ENCODE measurements around the gene SUPV3L1.
A peak's percentile ranks its signal among the peaks of the same experiment; 100 is the strongest.

The SUPV3L1 gene

DNA sequence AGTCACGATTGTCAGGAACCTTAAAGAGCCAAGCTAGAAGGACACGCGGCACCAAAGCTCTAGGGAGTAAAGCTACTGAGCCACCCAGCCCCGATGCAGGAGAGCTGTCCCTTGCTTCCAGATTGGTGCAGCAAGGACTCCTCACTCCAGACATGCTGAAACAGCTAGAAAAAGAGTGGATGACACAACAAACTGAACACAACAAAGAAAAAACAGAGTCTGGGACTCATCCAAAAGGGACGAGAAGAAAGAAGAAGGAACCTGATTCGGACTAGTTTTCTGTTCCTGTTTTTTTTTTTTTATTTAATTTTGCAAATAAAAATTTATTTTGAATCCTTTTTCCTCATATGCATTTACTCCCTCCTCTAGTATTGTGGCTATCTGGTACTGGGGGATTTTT, 28.7 kb downstream of the SUPV3L1 start:
- DNase-seq, result no peak

DNA sequence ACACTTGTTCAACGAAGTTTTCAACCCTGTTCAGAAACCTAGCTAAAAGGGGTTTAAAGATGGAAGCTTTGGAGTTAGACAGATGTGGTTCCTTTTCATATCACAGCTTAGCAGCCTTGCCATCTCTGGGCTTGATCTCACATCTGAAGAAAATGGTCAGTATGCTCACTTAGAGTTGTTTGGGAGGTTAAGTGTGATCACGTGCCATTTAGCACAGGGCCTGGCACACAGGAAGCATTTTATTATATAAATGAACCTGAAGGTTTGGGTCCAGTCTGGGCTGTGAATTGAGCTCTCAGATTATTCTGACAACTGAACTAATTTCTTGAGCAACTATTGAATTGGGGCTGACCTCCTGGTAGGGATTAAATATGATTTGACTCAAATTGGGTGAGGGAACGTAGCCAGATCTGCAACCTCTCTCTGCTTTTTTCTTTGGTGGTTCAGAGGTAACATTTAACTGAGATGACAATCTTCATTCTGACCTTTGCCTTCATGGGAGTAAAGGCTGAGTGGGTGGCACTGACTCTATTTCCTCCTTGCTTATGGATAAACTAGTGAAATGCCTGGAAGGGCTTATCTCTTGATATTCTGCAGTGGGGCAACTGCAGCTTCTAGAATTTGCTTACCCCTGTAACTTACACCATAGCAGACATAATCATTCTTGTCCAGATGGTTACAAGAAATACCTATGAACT, 29.9 kb downstream of the SUPV3L1 start:
- DNase-seq, result no peak

- DNase-seq, result no peak
These were observed 31.1 kb downstream of the SUPV3L1 start for GRCh38 chr10:69211104-69211503.

GRCh38 chr10:69211524-69211923, 31.5 kb downstream of the SUPV3L1 start:
- no peak for DNase-seq

GRCh38 chr10:69213591-69214311, 33.7 kb downstream of the SUPV3L1 start:
- no peak for DNase-seq

- no peak for DNase-seq
These were observed 34.7 kb downstream of the SUPV3L1 start for GRCh38 chr10:69214666-69215131.

- DNase-seq, result no peak
These were observed 35.6 kb downstream of the SUPV3L1 start for GRCh38 chr10:69215405-69216171.

DNA sequence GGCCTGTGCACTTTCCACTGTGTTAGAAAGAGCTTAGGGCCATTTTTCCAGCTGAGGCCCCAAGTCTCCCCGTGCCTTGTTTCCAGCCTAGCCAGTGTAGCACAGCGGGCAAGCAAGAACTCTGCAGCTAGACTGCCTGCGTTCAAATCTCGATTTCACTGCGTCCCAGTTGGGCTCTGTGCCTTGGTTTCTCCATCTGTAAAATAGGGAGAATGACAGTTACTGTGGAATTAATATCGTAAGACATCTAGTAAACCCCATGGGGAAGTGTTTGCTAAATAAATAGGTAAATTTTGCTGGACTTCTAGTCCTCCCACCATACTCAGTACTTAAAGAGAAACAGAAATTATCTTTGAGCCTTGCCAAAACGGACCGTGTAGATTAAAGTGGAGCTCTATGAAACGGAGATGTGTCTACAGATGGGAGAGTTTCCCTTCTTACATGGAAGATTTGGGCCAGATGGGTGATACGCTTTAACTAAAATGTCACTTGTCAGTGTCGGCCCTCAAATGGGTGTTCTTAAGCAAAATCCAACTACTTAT, 36.6 kb downstream of the SUPV3L1 start:
- no peak for DNase-seq

GRCh38 chr10:69217119-69217754, 37.2 kb downstream of the SUPV3L1 start:
- no peak for DNase-seq

GRCh38 chr10:69218831-69219230, 38.8 kb downstream of the SUPV3L1 start:
- no peak for DNase-seq

DNA sequence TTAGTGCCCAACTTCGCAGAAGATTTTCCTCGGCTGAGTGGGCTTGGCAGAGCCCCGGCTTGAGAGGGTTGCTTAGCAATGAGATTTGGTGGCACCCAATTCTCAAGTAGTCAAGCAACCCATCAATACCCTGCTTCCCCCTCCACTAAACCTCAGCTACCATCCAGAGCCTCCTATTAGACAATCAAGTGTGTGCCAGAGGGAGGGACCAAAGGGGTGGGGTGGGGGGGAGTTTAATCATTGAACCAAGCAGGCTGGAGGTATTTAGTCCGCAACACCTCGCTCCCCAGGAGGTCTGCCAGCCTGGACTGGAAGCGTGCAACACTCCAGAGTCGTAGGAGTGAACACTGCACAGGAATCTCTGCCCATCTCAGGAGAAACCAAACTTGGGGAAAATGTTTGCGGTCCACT, 40.0 kb downstream of the SUPV3L1 start, which contains the start of gene HKDC1:
Gene HKDC1 (plus strand): TSS at position 292 of the 411 bp plus-strand sequence. CDS start 104 bp downstream, at position 396.
- no peak for DNase-seq

DNA sequence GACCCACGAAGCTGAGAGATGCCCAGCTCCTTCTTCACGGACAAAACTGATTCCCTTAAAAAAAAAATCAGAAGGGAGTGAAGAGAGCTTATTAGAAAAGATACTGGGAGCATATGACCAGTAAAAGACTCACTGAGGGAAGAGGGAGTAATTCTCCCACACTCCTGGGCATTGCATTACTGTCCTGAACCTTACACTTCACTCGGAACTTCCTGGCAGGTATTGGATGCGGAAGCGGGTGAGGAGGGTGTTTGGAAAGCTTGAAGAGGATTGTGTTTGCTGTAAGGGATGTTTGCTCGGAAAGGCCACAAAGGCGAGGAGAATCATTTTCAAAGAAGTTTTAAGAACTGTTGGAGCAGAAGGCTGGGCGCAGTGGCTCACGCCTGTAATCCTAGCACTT, 40.5 kb downstream of the SUPV3L1 start:
- DNase-seq, result no peak

- peak; percentile 87 for DNase-seq
These were observed 42.4 kb downstream of the SUPV3L1 start for GRCh38 chr10:69222157-69223027.

DNA sequence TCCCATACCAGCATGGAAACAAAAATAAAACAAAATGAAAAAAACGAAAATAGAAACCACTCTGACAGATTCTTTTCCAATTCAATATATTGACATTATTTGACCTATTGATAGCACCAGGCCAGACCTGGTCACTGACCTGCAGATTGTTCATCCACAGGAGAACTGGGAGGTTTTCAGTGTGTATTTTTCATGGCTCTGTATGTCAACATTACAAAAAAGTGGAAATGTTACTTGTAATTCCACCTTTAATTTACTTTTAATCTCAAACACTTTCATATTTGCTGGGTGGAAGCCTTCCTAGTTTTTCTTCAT, 43.0 kb downstream of the SUPV3L1 start:
- DNase-seq, result peak; percentile 69

- no peak for DNase-seq
These were observed 45.0 kb downstream of the SUPV3L1 start for GRCh38 chr10:69224862-69225657.

DNA sequence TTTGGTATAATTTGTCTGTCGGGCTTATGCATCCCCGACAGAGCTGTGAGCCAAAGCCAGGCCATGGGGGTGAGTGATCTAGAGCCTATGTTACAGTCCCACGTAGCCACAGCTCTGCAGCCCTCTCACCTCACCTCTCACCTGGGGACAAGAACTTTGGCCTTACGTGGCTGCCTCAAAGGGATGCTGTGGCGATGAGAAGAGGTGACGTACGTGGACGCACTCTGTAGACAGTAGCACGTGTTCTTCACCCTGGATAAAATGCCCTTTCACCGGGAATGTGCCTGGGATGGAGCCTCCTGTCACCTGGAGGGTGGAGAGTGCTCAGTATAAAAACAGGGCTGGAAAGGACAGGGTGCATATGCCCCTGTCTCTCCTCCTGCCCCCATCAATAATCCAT, 45.6 kb downstream of the SUPV3L1 start:
- no peak for DNase-seq

- no peak for DNase-seq
These were observed 47.0 kb downstream of the SUPV3L1 start for GRCh38 chr10:69226919-69227450.

- DNase-seq, result no peak
These were observed 48.1 kb downstream of the SUPV3L1 start for GRCh38 chr10:69228151-69228550.

- no peak for DNase-seq
These were observed 49.5 kb downstream of the SUPV3L1 start for GRCh38 chr10:69229616-69229916.

DNA sequence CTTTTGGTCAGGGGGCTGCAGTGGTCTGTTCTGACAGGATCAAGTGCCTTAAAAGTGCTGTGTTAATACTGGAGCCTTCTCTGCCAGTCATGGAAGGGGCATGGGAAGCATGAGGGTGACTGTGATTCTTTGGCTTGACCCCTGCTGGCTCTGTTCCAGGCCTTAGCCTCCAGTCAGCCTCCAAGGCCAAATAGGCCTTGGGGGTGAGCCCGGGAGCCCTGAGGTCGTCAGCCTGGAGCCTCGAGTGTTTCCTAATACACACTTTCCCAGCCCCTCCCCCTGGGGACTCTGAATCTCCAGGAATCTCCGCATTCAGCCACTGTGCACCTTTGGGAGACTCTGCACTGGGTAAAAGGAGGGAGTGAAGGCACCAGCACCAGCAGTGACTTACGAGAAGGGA, 50.1 kb downstream of the SUPV3L1 start:
- DNase-seq, result no peak

GRCh38 chr10:69232252-69232651, 52.2 kb downstream of the SUPV3L1 start:
- DNase-seq, result no peak

Data from KG1 (cell line).